NAMALWA (cell line): ENCODE data around the gene KLHL8.

Experiments
- DNase-seq: peaks from one replicate; pipeline ENCODE4 v3.0.0-alpha.2; 2015; ENCODE audit warnings: low spot score

Gene KLHL8

GRCh38 chr4:87120411-87121162, 99.8 kb downstream of the KLHL8 start:
- no peak for DNase-seq

DNA sequence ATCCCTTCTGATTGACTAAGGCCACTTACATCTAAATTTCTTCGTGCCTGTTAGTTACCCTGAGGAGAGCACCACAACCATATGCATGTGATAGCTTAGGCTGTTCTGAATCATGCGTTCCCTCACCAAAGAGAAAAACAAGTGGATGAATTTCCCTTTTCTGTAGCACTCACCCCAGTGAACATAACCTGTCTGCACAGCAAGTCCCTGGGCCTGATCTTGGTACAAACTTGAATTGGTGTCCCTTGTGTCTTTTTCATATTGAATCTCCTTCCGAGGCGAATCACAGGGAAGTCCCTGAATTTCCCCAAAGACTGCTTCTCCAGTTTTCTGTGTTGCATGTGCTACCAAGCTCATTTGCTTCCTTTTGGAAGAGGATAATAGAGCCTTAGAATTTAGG, 100.4 kb downstream of the KLHL8 start:
- DNase-seq, result no peak

DNA sequence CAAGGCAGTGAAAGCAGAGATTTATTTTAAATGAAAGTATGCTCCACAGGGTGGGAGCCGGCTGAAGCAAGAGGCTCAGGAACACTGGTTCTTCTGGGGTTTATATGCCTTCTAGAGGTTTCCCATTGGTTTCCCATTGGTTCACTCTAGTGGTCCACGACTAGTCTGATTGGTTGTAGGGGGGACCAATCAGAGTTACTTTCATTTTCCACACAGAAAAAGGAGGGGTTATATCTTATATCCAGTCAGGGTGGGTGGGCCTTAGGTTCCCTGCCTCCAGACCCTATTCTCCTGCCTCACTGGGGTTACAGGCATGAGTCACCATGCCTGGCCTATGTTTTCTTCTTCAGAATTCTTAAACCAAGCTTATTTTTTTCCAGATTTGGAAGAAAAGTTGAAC, 101.6 kb downstream of the KLHL8 start:
- peak; percentile 17 for DNase-seq

DNA sequence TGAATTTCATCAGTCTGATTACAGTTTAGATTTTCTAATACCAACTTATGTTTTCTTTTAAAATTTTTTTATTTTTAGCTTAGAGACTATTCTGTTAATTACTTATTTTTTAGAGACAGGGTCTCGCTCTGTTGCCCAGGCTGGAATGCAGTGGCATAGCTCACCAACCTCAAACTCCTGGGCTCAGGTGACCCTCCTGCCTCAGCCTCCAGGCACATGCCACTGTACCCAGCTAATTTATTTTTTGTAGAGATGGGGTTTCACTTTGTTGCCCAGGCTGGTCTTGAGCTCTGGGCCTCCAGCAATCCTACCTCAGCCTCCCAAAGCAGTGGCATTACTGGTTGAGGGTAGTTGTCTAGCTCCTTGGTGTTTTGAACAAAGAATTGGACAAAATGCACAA, 102.0 kb downstream of the KLHL8 start:
- no peak for DNase-seq

- no peak for DNase-seq
Measured at GRCh38 chr4:87117732-87118075, 102.7 kb downstream of the KLHL8 start.

DNA sequence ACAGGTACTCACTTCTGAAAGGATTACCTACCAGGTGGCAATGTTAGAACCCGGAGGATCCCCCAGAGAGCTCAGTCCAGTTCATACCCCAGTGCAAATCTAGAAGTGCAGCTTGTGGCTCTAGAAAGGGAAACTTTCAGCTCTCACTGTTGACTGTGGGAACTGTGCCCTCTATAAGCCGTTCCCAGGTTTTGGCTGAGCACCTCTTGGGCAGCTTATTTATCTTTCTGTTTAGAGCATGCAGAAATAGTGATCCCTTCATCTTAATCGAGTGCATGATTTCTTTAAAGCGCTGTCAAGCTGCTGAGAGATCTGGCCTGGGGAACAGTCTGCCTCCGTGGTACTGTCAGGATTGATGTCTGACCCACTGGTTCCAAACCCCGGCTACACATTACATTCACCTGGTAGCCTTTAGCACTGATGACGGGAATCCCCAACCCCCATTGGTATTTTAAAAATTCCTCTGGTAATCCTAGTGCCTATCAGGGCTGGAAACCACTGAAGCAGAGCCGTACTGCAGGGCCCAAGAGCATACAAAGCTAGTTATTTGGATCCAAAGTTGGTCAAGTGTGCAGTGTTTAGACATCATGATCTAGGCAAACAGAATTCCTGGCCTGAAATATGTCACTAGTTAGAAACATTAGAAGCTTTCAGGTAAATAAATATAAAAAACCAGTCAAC, 103.2 kb downstream of the KLHL8 start:
- no peak for DNase-seq

DNA sequence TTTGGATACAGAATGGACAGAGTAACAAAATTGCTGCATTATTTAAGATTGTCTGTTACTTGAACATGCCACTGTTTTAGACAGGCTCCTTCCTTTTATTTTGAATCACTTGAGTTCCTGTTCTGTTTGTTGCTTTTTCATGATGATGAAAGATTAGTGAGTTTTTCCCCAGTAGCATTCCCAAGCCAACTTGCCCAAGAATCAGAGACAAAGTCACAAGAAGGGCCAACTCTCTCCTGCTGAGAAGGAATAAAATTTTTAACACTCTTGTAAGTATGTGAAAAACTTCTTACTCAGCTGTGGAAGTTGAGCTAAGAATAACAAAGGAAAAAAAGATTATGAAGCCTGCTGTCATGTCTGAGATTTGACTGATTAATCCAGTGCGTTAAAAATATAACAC, 104.2 kb downstream of the KLHL8 start:
- DNase-seq, result no peak

- DNase-seq, result no peak
Measured at GRCh38 chr4:87114245-87115062, 106.0 kb downstream of the KLHL8 start.

- no peak for DNase-seq
Measured at GRCh38 chr4:87112063-87112462, 108.4 kb downstream of the KLHL8 start.
